ENCODE data around the gene RMRP. TPM values are rescaled to one million over a fixed set of nuclear protein-coding genes. Genes with fewer than 3 reads are reported as not detected.
"Not testable (repeated sequence)": the region's sequence is repeated elsewhere in the genome, so short reads cannot be mapped to it uniquely, and the experiment has no call there.

RMRP gene
- polyA plus RNA-seq, 1 donor: not detected

GRCh38 chr9:35643046-35643445, 14.8 kb downstream of the RMRP start:
- no peaks in the 10 kb centered on the region for H3K27me3 ChIP-seq (ENCODE audit: control insufficient read depth, insufficient read depth, low read length)
- no CpG with 5 or more reads among the region's 12 CpGs for WGBS (ENCODE audit: insufficient coverage, low lambda C conversion rate)
- H3K27ac ChIP-seq (ENCODE audit: low read length): no peak overlapping the region
- H3K4me3 ChIP-seq (ENCODE audit: low read length): no peak overlapping the region
- DNase-seq: no peak
- peaks cover 4% of the 10 kb centered on the region for H3K4me1 ChIP-seq (ENCODE audit: control insufficient read depth, insufficient read depth, low read length)
- no peaks in the 10 kb centered on the region for H3K36me3 ChIP-seq (ENCODE audit: control insufficient read depth, insufficient read depth, low read length)
- no peaks in the 10 kb centered on the region for H3K9me3 ChIP-seq (ENCODE audit: control insufficient read depth, low read depth, low read length)

- H3K27me3 ChIP-seq (ENCODE audit: control insufficient read depth, insufficient read depth, low read length); H3K36me3 ChIP-seq (ENCODE audit: control insufficient read depth, insufficient read depth, low read length); H3K27ac ChIP-seq (ENCODE audit: low read length); DNase-seq; H3K4me1 ChIP-seq (ENCODE audit: control insufficient read depth, insufficient read depth, low read length); H3K4me3 ChIP-seq (ENCODE audit: low read length); H3K9me3 ChIP-seq (ENCODE audit: control insufficient read depth, low read depth, low read length): not testable (repeated sequence)
- no CpG with 5 or more reads among the region's 3 CpGs for WGBS (ENCODE audit: insufficient coverage, low lambda C conversion rate)
These were observed 16.3 kb downstream of the RMRP start for GRCh38 chr9:35641478-35641877.

- not testable (repeated sequence) for H3K27ac ChIP-seq (ENCODE audit: low read length); DNase-seq; H3K36me3 ChIP-seq (ENCODE audit: control insufficient read depth, insufficient read depth, low read length); H3K4me1 ChIP-seq (ENCODE audit: control insufficient read depth, insufficient read depth, low read length); H3K27me3 ChIP-seq (ENCODE audit: control insufficient read depth, insufficient read depth, low read length); H3K9me3 ChIP-seq (ENCODE audit: control insufficient read depth, low read depth, low read length); H3K4me3 ChIP-seq (ENCODE audit: low read length)
- WGBS (ENCODE audit: insufficient coverage, low lambda C conversion rate): 100% methylated on average over 3 of the region's 15 CpGs
These were observed 17.4 kb downstream of the RMRP start for GRCh38 chr9:35640431-35640830.

- WGBS (ENCODE audit: insufficient coverage, low lambda C conversion rate): no CpG with 5 or more reads among the region's 1 CpG
These were observed 18.2 kb downstream of the RMRP start for GRCh38 chr9:35639631-35640030.

GRCh38 chr9:35639225-35639624, 18.6 kb downstream of the RMRP start:
- H3K27ac ChIP-seq (ENCODE audit: low read length); H3K36me3 ChIP-seq (ENCODE audit: control insufficient read depth, insufficient read depth, low read length); H3K4me1 ChIP-seq (ENCODE audit: control insufficient read depth, insufficient read depth, low read length); DNase-seq; H3K9me3 ChIP-seq (ENCODE audit: control insufficient read depth, low read depth, low read length); H3K4me3 ChIP-seq (ENCODE audit: low read length); H3K27me3 ChIP-seq (ENCODE audit: control insufficient read depth, insufficient read depth, low read length): not testable (repeated sequence)
- 83% methylated on average over 1 of the region's 1 CpG for WGBS (ENCODE audit: insufficient coverage, low lambda C conversion rate)

More at GRCh38 chr9:35639631-35640030, 18.2 kb downstream of the RMRP start:
- H3K4me1 ChIP-seq (ENCODE audit: control insufficient read depth, insufficient read depth, low read length): no peaks in the 10 kb centered on the region
- no peaks in the 10 kb centered on the region for H3K9me3 ChIP-seq (ENCODE audit: control insufficient read depth, low read depth, low read length)
- no peak overlapping the region for H3K27ac ChIP-seq (ENCODE audit: low read length)
- no peak overlapping the region for H3K4me3 ChIP-seq (ENCODE audit: low read length)
- no peaks in the 10 kb centered on the region for H3K27me3 ChIP-seq (ENCODE audit: control insufficient read depth, insufficient read depth, low read length)
- no peak for DNase-seq
- H3K36me3 ChIP-seq (ENCODE audit: control insufficient read depth, insufficient read depth, low read length): no peaks in the 10 kb centered on the region

- DNase-seq: not testable (repeated sequence)
- no CpG with 5 or more reads among the region's 8 CpGs for WGBS (ENCODE audit: insufficient coverage, low lambda C conversion rate)
These were observed 19.1 kb downstream of the RMRP start for GRCh38 chr9:35638751-35639150.

GRCh38 chr9:35637427-35637955, 20.3 kb downstream of the RMRP start:
- WGBS (ENCODE audit: insufficient coverage, low lambda C conversion rate): 100% methylated on average over 1 of the region's 9 CpGs
- not testable (repeated sequence) for H3K27ac ChIP-seq (ENCODE audit: low read length); H3K27me3 ChIP-seq (ENCODE audit: control insufficient read depth, insufficient read depth, low read length); DNase-seq; H3K4me3 ChIP-seq (ENCODE audit: low read length); H3K4me1 ChIP-seq (ENCODE audit: control insufficient read depth, insufficient read depth, low read length); H3K36me3 ChIP-seq (ENCODE audit: control insufficient read depth, insufficient read depth, low read length); H3K9me3 ChIP-seq (ENCODE audit: control insufficient read depth, low read depth, low read length)

More at GRCh38 chr9:35638751-35639150, 19.1 kb downstream of the RMRP start:
- not testable (repeated sequence) for H3K27me3 ChIP-seq (ENCODE audit: control insufficient read depth, insufficient read depth, low read length); H3K4me1 ChIP-seq (ENCODE audit: control insufficient read depth, insufficient read depth, low read length); H3K27ac ChIP-seq (ENCODE audit: low read length); H3K36me3 ChIP-seq (ENCODE audit: control insufficient read depth, insufficient read depth, low read length); H3K4me3 ChIP-seq (ENCODE audit: low read length); H3K9me3 ChIP-seq (ENCODE audit: control insufficient read depth, low read depth, low read length)

GRCh38 chr9:35636877-35637246, 21.0 kb downstream of the RMRP start:
- H3K36me3 ChIP-seq (ENCODE audit: control insufficient read depth, insufficient read depth, low read length); H3K4me3 ChIP-seq (ENCODE audit: low read length); DNase-seq; H3K4me1 ChIP-seq (ENCODE audit: control insufficient read depth, insufficient read depth, low read length); H3K27ac ChIP-seq (ENCODE audit: low read length); H3K27me3 ChIP-seq (ENCODE audit: control insufficient read depth, insufficient read depth, low read length); H3K9me3 ChIP-seq (ENCODE audit: control insufficient read depth, low read depth, low read length): not testable (repeated sequence)
- no CpG with 5 or more reads among the region's 6 CpGs for WGBS (ENCODE audit: insufficient coverage, low lambda C conversion rate)

- Histone ChIP-seq H3K4me1 (ENCODE audit: control insufficient read depth, insufficient read depth, low read length) (no peaks in the 10 kb centered on the region), H3K27ac (ENCODE audit: low read length) (no peak overlapping the region), H3K9me3 (ENCODE audit: control insufficient read depth, low read depth, low read length) (no peaks in the 10 kb centered on the region), H3K4me3 (ENCODE audit: low read length) (no peak overlapping the region), H3K27me3 (ENCODE audit: control insufficient read depth, insufficient read depth, low read length) (no peaks in the 10 kb centered on the region), H3K36me3 (ENCODE audit: control insufficient read depth, insufficient read depth, low read length) (no peaks in the 10 kb centered on the region)
- whole genome bisulfite sequencing (ENCODE audit: insufficient coverage, low lambda C conversion rate): 80% methylated on average over 2 of the region's 9 CpGs
- no peak for DNase-seq
These were observed 21.5 kb downstream of the RMRP start for GRCh38 chr9:35636135-35636876.

- no peaks in the 10 kb centered on the region for H3K9me3 ChIP-seq (ENCODE audit: control insufficient read depth, low read depth, low read length)
- no peak overlapping the region for H3K4me3 ChIP-seq (ENCODE audit: low read length)
- DNase-seq: no peak
- H3K27me3 ChIP-seq (ENCODE audit: control insufficient read depth, insufficient read depth, low read length): no peaks in the 10 kb centered on the region
- no peaks in the 10 kb centered on the region for H3K4me1 ChIP-seq (ENCODE audit: control insufficient read depth, insufficient read depth, low read length)
- H3K36me3 ChIP-seq (ENCODE audit: control insufficient read depth, insufficient read depth, low read length): no peaks in the 10 kb centered on the region
- H3K27ac ChIP-seq (ENCODE audit: low read length): no peak overlapping the region
These were observed 22.1 kb downstream of the RMRP start for GRCh38 chr9:35635730-35636129.

- no peaks in the 10 kb centered on the region for H3K27me3 ChIP-seq (ENCODE audit: control insufficient read depth, insufficient read depth, low read length)
- no peaks in the 10 kb centered on the region for H3K9me3 ChIP-seq (ENCODE audit: control insufficient read depth, low read depth, low read length)
- H3K4me1 ChIP-seq (ENCODE audit: control insufficient read depth, insufficient read depth, low read length): no peaks in the 10 kb centered on the region
- H3K36me3 ChIP-seq (ENCODE audit: control insufficient read depth, insufficient read depth, low read length): no peaks in the 10 kb centered on the region
- H3K4me3 ChIP-seq (ENCODE audit: low read length): no peak overlapping the region
- no peak overlapping the region for H3K27ac ChIP-seq (ENCODE audit: low read length)
- DNase-seq: no peak
- no CpG with 5 or more reads among the region's 5 CpGs for WGBS (ENCODE audit: insufficient coverage, low lambda C conversion rate)
These were observed 28.2 kb downstream of the RMRP start for GRCh38 chr9:35629597-35629996.
